ENCODE results near the gene DTD1. TPM values are rescaled to one million over a fixed set of nuclear protein-coding genes. Genes with fewer than 3 reads are reported as not detected.

Gene DTD1
- total RNA-seq, 2 donors from 2014 or later, result 8.9 to 16.1 TPM

DNA sequence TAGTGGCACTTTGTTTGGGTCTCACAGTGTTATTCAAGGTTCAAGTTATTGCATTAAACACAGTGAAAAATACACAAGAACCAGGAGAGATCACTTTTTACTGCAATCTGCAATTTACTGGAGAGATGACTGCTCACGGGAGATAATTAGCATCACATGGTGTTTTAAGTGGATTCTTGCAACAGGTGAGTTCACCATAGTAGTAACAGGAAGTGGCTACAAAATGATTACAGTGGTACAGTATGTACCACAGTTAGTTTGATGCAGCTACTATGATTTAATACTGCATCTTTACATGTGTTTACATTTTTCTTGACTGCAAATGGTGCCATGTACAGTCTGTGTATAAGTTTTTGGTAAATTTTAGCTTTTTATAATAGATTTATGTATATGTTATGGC is 129.2 kb downstream of the DTD1 start:
- 79 to 86% methylated on average over 1 of the region's 1 CpG for WGBS, 2 donors
- no peak overlapping the region for H3K27ac ChIP-seq
- peaks cover 6% of the 10 kb centered on the region for H3K4me1 ChIP-seq
- ATAC-seq (no peak), DNase-seq (no peak)
- H3K27me3 ChIP-seq, result no peaks in the 10 kb centered on the region
- no peak overlapping the region for H3K4me3 ChIP-seq
- intact Hi-C loops (cut with DNase I), result no loop called here
- H3K36me3 ChIP-seq (replicated peaks in 1 of 2; ENCODE audit: insufficient read depth in 1 of 2, low read depth in 2 of 2), result no peaks in the 10 kb centered on the region
- TF ChIP-seq, protein P1, sequence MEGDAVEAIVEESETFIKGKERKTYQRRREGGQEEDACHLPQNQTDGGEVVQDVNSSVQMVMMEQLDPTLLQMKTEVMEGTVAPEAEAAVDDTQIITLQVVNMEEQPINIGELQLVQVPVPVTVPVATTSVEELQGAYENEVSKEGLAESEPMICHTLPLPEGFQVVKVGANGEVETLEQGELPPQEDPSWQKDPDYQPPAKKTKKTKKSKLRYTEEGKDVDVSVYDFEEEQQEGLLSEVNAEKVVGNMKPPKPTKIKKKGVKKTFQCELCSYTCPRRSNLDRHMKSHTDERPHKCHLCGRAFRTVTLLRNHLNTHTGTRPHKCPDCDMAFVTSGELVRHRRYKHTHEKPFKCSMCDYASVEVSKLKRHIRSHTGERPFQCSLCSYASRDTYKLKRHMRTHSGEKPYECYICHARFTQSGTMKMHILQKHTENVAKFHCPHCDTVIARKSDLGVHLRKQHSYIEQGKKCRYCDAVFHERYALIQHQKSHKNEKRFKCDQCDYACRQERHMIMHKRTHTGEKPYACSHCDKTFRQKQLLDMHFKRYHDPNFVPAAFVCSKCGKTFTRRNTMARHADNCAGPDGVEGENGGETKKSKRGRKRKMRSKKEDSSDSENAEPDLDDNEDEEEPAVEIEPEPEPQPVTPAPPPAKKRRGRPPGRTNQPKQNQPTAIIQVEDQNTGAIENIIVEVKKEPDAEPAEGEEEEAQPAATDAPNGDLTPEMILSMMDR (IDR thresholded peaks at IDR 0.05), result no peak
- TF ChIP-seq POLR2A (IDR thresholded peaks at IDR 0.05), result no peak
- no peaks in the 10 kb centered on the region for H3K9me3 ChIP-seq

DNA sequence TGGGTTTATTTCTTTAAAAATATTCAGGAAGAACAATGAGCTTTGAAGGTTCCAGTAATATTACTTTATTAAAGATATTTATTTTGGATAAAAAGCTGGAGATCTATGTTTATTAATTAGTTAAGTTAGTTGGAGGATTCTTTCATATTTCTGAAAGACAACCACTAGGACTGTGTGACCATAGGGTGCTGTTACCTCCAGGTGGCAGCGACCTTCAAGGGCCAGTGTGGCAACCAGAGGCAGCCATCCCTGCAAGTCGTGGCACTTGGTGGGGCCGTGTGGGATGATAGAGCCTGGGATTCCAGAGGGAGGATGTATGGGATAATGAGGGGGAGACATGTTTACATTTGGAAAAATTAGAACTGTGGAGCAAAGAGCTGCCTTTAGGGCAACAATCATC is 130.3 kb downstream of the DTD1 start:
- WGBS, 2 donors, result 73 to 81% methylated on average over 3 of the region's 3 CpGs
- Histone ChIP-seq H3K36me3 (replicated peaks in 1 of 2; ENCODE audit: insufficient read depth in 1 of 2, low read depth in 2 of 2) (no peaks in the 10 kb centered on the region), H3K4me1 (peaks cover 6% of the 10 kb centered on the region), H3K27me3 (no peaks in the 10 kb centered on the region), H3K9me3 (no peaks in the 10 kb centered on the region), H3K4me3 (no peak overlapping the region), H3K27ac (no peak overlapping the region)
- TF ChIP-seq, protein P1 (IDR thresholded peaks at IDR 0.05), result no peak
- no peak for TF ChIP-seq POLR2A (IDR thresholded peaks at IDR 0.05)
- DNase-seq (no peak), ATAC-seq (no peak)
- intact Hi-C loops (cut with DNase I), result no loop called here

DNA sequence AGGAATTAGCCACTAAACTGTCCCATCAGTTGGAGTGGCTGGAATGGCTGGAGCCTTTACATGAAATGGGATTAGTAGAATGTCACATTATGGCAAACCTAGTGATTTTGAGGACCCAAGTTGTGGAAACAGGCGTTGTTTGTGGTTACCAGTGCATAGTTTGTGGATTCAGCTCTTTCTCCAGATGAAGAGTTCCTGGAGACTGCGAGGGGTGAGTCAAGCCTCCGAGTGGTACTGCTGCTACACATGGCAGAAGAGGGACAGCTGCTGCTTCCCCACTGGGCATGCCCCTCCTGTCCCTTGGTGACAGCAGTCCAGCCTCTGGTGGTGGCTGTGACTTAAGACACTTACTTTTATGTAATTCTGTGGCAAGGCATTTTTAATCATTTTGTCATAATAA is 131.6 kb downstream of the DTD1 start:
- TF ChIP-seq POLR2A (IDR thresholded peaks at IDR 0.05), result no peak
- TF ChIP-seq, protein P1 (IDR thresholded peaks at IDR 0.05), result no peak
- 90 to 96% methylated on average over 3 of the region's 3 CpGs for WGBS, 2 donors

DNA sequence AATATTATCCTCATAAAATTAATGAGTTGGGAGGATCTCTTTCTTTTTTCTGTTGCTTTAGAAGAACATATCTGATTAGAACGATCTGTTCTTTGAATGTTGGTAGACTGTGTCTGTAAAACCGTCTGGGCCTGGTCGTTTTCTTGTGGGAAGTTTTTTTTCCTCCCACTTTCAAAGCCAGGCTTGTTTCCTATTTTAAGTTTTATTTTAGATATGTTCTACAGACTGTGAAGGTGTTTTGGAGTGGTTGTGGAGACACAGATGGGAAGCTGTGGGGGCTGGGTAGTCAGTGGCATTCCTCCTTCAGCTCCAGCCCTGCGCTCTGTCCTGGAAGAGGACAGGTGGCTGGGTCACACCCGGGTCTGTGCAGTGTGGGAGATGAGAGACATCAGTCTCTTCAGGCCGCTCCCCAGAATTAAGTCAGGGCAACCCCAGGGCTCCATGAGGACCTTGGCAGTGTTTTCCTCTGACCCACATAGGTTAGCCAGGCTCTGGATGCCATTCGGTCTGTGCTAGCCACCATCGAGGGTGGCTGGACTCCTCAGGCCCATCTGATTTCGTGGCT is 133.8 kb downstream of the DTD1 start:
- intact Hi-C loops (cut with DNase I), result no loop called here
- ATAC-seq (no peak), DNase-seq (no peak)
- TF ChIP-seq, protein P1 (IDR thresholded peaks at IDR 0.05), result no peak
- TF ChIP-seq POLR2A (IDR thresholded peaks at IDR 0.05), result no peak
- Histone ChIP-seq H3K36me3 (replicated peaks in 1 of 2; ENCODE audit: insufficient read depth in 1 of 2, low read depth in 2 of 2) (no peaks in the 10 kb centered on the region), H3K4me3 (no peak overlapping the region), H3K27ac (no peak overlapping the region), H3K4me1 (peaks cover 2% of the 10 kb centered on the region), H3K9me3 (no peaks in the 10 kb centered on the region), H3K27me3 (no peaks in the 10 kb centered on the region)
- 86 to 87% methylated on average over 7 to 9 of the region's 9 CpGs for WGBS, 2 donors

More for the DNA sequence above, 131.6 kb downstream of the DTD1 start:
- DNase-seq (no peak), ATAC-seq (no peak)
- intact Hi-C loops (cut with DNase I), result no loop called here
- no peaks in the 10 kb centered on the region for H3K36me3 ChIP-seq (replicated peaks in 1 of 2; ENCODE audit: insufficient read depth in 1 of 2, low read depth in 2 of 2)
- H3K9me3 ChIP-seq, result no peaks in the 10 kb centered on the region
- no peak overlapping the region for H3K4me3 ChIP-seq
- H3K27me3 ChIP-seq, result no peaks in the 10 kb centered on the region
- no peak overlapping the region for H3K27ac ChIP-seq
- H3K4me1 ChIP-seq, result peaks cover 6% of the 10 kb centered on the region

DNA sequence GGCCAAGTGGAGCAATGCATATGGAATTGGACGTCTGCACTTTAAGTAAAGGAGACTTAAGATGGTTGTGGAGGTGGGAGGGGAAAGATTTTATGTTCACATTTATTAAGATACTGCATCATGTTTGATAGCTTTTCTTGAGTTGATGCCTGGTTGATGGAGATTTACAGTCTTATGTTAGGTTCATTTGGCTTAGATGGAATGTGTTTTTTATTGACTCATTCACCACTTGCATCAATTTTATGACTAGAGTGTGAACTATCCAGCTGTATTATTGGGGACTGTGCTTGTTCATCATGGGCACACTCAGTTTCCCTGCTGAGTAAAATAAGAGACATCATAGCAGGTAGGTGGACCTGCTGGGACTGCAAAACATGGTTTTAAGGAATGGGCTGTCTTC is 134.5 kb downstream of the DTD1 start:
- WGBS, 2 donors, result 76 to 81% methylated on average over 1 of the region's 1 CpG
- intact Hi-C loops (cut with DNase I), result no loop called here

More for the DNA sequence above, 134.5 kb downstream of the DTD1 start:
- TF ChIP-seq POLR2A (IDR thresholded peaks at IDR 0.05), result no peak
- TF ChIP-seq, protein P1 (IDR thresholded peaks at IDR 0.05), result no peak
- Histone ChIP-seq H3K4me1 (peaks cover 6% of the 10 kb centered on the region), H3K27ac (no peak overlapping the region), H3K4me3 (no peak overlapping the region), H3K27me3 (no peaks in the 10 kb centered on the region), H3K36me3 (replicated peaks in 1 of 2; ENCODE audit: insufficient read depth in 1 of 2, low read depth in 2 of 2) (no peaks in the 10 kb centered on the region), H3K9me3 (no peaks in the 10 kb centered on the region)
- ATAC-seq (no peak), DNase-seq (no peak)
